Measurements from ENCODE around the gene PRDX6.
"Not testable (repeated sequence)": the region's sequence is repeated elsewhere in the genome, so short reads cannot be mapped to it uniquely, and the experiment has no call there.

The PRDX6 gene

GRCh38 chr1:173514503-173514902 is 37.4 kb downstream of the PRDX6 start:
- H3K4me1 ChIP-seq (ENCODE audit: control insufficient read depth, insufficient read depth, low read length, unreplicated experiment); H3K27ac ChIP-seq (ENCODE audit: low read depth, low read length); H2AFZ ChIP-seq (ENCODE audit: low read length, unreplicated experiment); H3K36me3 ChIP-seq (ENCODE audit: insufficient read depth, low read length); H3K4me3 ChIP-seq (ENCODE audit: low read depth, low read length); H3K79me2 ChIP-seq (ENCODE audit: control insufficient read depth, insufficient read depth, low read length, unreplicated experiment): not testable (repeated sequence)
- H3K27me3 ChIP-seq (ENCODE audit: insufficient read depth, low read length), result peaks cover 12% of the 10 kb centered on the region

- peaks cover 5% of the 10 kb centered on the region; the same call in 1 of the 2 replicates for H3K27me3 ChIP-seq (ENCODE audit: insufficient read depth, low read length)
- no peaks in the 10 kb centered on the region for H3K36me3 ChIP-seq (ENCODE audit: insufficient read depth, low read length)
- no peak overlapping the region for H3K4me3 ChIP-seq (ENCODE audit: low read depth, low read length)
- H3K79me2 ChIP-seq (ENCODE audit: control insufficient read depth, insufficient read depth, low read length, unreplicated experiment), result no peaks in the 10 kb centered on the region
- no peak overlapping the region for H2AFZ ChIP-seq (ENCODE audit: low read length, unreplicated experiment)
- no peaks in the 10 kb centered on the region for H3K4me1 ChIP-seq (ENCODE audit: control insufficient read depth, insufficient read depth, low read length, unreplicated experiment)
- H3K27ac ChIP-seq (ENCODE audit: low read depth, low read length), result no peak overlapping the region
These were observed 43.7 kb downstream of the PRDX6 start for GRCh38 chr1:173520799-173521198.

GRCh38 chr1:173523329-173523728 is 46.2 kb downstream of the PRDX6 start:
- no peaks in the 10 kb centered on the region for H3K27me3 ChIP-seq (ENCODE audit: insufficient read depth, low read length)
- peaks cover 7% of the 10 kb centered on the region for H3K4me1 ChIP-seq (ENCODE audit: control insufficient read depth, insufficient read depth, low read length, unreplicated experiment)
- no peak overlapping the region for H2AFZ ChIP-seq (ENCODE audit: low read length, unreplicated experiment)
- H3K79me2 ChIP-seq (ENCODE audit: control insufficient read depth, insufficient read depth, low read length, unreplicated experiment), result no peaks in the 10 kb centered on the region
- H3K27ac ChIP-seq (ENCODE audit: low read depth, low read length), result no peak overlapping the region
- no peak overlapping the region for H3K4me3 ChIP-seq (ENCODE audit: low read depth, low read length)
- no peaks in the 10 kb centered on the region for H3K36me3 ChIP-seq (ENCODE audit: insufficient read depth, low read length)

GRCh38 chr1:173525926-173526325 is 48.8 kb downstream of the PRDX6 start:
- no peaks in the 10 kb centered on the region for H3K79me2 ChIP-seq (ENCODE audit: control insufficient read depth, insufficient read depth, low read length, unreplicated experiment)
- H3K27me3 ChIP-seq (ENCODE audit: insufficient read depth, low read length), result no peaks in the 10 kb centered on the region
- H3K4me3 ChIP-seq (ENCODE audit: low read depth, low read length), result no peak overlapping the region
- no peak overlapping the region for H3K27ac ChIP-seq (ENCODE audit: low read depth, low read length)
- no peak overlapping the region for H2AFZ ChIP-seq (ENCODE audit: low read length, unreplicated experiment)
- H3K4me1 ChIP-seq (ENCODE audit: control insufficient read depth, insufficient read depth, low read length, unreplicated experiment), result peaks cover 8% of the 10 kb centered on the region
- H3K36me3 ChIP-seq (ENCODE audit: insufficient read depth, low read length), result no peaks in the 10 kb centered on the region

- no peaks in the 10 kb centered on the region for H3K36me3 ChIP-seq (ENCODE audit: insufficient read depth, low read length)
- H3K4me1 ChIP-seq (ENCODE audit: control insufficient read depth, insufficient read depth, low read length, unreplicated experiment), result peaks cover 10% of the 10 kb centered on the region
- no peak overlapping the region for H2AFZ ChIP-seq (ENCODE audit: low read length, unreplicated experiment)
- peak overlapping the region; percentile 31; the same call in 1 of the 2 replicates for H3K27ac ChIP-seq (ENCODE audit: low read depth, low read length)
- H3K27me3 ChIP-seq (ENCODE audit: insufficient read depth, low read length), result no peaks in the 10 kb centered on the region
- no peaks in the 10 kb centered on the region for H3K79me2 ChIP-seq (ENCODE audit: control insufficient read depth, insufficient read depth, low read length, unreplicated experiment)
- no peak overlapping the region for H3K4me3 ChIP-seq (ENCODE audit: low read depth, low read length)
These were observed 50.2 kb downstream of the PRDX6 start for GRCh38 chr1:173527151-173527826.

- H3K79me2 ChIP-seq (ENCODE audit: control insufficient read depth, insufficient read depth, low read length, unreplicated experiment), result no peaks in the 10 kb centered on the region
- H3K27ac ChIP-seq (ENCODE audit: low read depth, low read length), result no peak overlapping the region
- H3K36me3 ChIP-seq (ENCODE audit: insufficient read depth, low read length), result no peaks in the 10 kb centered on the region
- peaks cover 10% of the 10 kb centered on the region for H3K4me1 ChIP-seq (ENCODE audit: control insufficient read depth, insufficient read depth, low read length, unreplicated experiment)
- no peak overlapping the region for H3K4me3 ChIP-seq (ENCODE audit: low read depth, low read length)
- no peaks in the 10 kb centered on the region for H3K27me3 ChIP-seq (ENCODE audit: insufficient read depth, low read length)
- no peak overlapping the region for H2AFZ ChIP-seq (ENCODE audit: low read length, unreplicated experiment)
These were observed 52.0 kb downstream of the PRDX6 start for GRCh38 chr1:173529106-173529505.

- Histone ChIP-seq H3K27ac (ENCODE audit: low read depth, low read length) (no peak overlapping the region), H3K79me2 (ENCODE audit: control insufficient read depth, insufficient read depth, low read length, unreplicated experiment) (no peaks in the 10 kb centered on the region), H3K27me3 (ENCODE audit: insufficient read depth, low read length) (no peaks in the 10 kb centered on the region), H3K4me3 (ENCODE audit: low read depth, low read length) (no peak overlapping the region), H2AFZ (ENCODE audit: low read length, unreplicated experiment) (peak overlapping the region; percentile 76), H3K36me3 (ENCODE audit: insufficient read depth, low read length) (no peaks in the 10 kb centered on the region), H3K4me1 (ENCODE audit: control insufficient read depth, insufficient read depth, low read length, unreplicated experiment) (peaks cover 10% of the 10 kb centered on the region)
These were observed 53.9 kb downstream of the PRDX6 start for GRCh38 chr1:173530795-173531693.

GRCh38 chr1:173532237-173532636 is 55.1 kb downstream of the PRDX6 start:
- peak overlapping the region; percentile 30 for H3K4me3 ChIP-seq (ENCODE audit: low read depth, low read length)
- peak overlapping the region; percentile 76 for H2AFZ ChIP-seq (ENCODE audit: low read length, unreplicated experiment)
- H3K36me3 ChIP-seq (ENCODE audit: insufficient read depth, low read length), result no peaks in the 10 kb centered on the region

GRCh38 chr1:173536223-173536622 is 59.1 kb downstream of the PRDX6 start:
- Histone ChIP-seq H3K27me3 (ENCODE audit: insufficient read depth, low read length) (peaks cover 16% of the 10 kb centered on the region), H3K36me3 (ENCODE audit: insufficient read depth, low read length) (no peaks in the 10 kb centered on the region), H3K4me3 (ENCODE audit: low read depth, low read length) (no peak overlapping the region), H3K79me2 (ENCODE audit: control insufficient read depth, insufficient read depth, low read length, unreplicated experiment) (no peaks in the 10 kb centered on the region), H3K4me1 (ENCODE audit: control insufficient read depth, insufficient read depth, low read length, unreplicated experiment) (no peaks in the 10 kb centered on the region), H2AFZ (ENCODE audit: low read length, unreplicated experiment) (no peak overlapping the region), H3K27ac (ENCODE audit: low read depth, low read length) (no peak overlapping the region)

More at GRCh38 chr1:173532237-173532636, 55.1 kb downstream of the PRDX6 start:
- peaks cover 7% of the 10 kb centered on the region for H3K4me1 ChIP-seq (ENCODE audit: control insufficient read depth, insufficient read depth, low read length, unreplicated experiment)
- no peaks in the 10 kb centered on the region for H3K27me3 ChIP-seq (ENCODE audit: insufficient read depth, low read length)
- H3K27ac ChIP-seq (ENCODE audit: low read depth, low read length), result no peak overlapping the region
- H3K79me2 ChIP-seq (ENCODE audit: control insufficient read depth, insufficient read depth, low read length, unreplicated experiment), result no peaks in the 10 kb centered on the region
